Measurements from ENCODE around the gene ANXA3. TPM values are rescaled to one million over a fixed set of nuclear protein-coding genes. Genes with fewer than 3 reads are reported as not detected.

Gene ANXA3
- total RNA-seq, 4 donors from 2014 or later: 45.7 to 84.9 (median 61.1) TPM

DNA sequence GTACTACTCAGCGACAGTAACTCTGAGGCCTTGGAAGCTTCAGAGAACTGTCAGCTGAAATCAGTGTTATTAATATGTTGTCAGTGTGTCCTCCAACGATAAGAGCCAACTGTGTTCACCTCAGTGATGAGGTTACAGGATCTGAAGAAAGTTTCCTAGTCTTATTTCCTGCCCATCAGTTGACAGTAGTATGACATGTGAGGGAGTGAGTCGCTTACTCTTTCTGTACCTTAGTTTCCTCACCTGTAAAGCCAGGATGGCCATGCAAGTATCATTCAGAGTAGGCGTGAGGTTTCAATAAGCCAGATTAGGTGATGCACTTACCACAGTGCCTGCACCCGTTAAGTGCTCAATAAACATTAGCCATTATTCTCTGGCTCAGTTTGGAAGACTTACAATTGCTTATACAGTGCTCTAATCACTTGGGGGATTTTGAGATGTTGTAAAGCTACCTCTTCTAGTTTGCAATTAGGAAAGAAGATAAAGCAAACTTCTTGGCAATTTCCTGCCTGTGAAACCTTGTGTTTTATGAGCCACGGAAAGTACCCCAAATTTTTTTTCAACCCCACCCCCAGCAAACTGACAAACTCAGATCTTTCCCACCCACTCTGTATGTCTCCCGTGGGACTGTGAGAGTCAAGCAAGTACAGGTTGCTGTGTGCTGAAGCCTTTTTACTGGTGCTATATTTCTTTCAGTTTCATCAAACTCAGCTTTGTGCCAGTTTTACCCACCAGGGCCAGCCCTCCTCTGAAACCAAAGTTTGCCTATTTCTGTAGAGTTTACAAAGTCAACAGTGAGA lies 62.2 kb downstream of the ANXA3 start:
- WGBS, 2 donors: 49 to 67% methylated on average over 7 of the region's 7 CpGs
- Histone ChIP-seq H3K27ac (no peak overlapping the region), H3K36me3 (no peaks in the 10 kb centered on the region), H3K4me1 (peaks cover 0 to 11% (median 0%) of the 10 kb centered on the region in 3 donors), H3K4me3 (no peak overlapping the region), H3K9me3 (no peaks in the 10 kb centered on the region), H3K27me3 (no peaks in the 10 kb centered on the region)
- intact Hi-C loops (cut with DNase I): loop anchor here (5.0 kb wide), 1 partner anchor 254 kb away; no protein-coding TSS in a partner anchor
- TF ChIP-seq, protein P1, sequence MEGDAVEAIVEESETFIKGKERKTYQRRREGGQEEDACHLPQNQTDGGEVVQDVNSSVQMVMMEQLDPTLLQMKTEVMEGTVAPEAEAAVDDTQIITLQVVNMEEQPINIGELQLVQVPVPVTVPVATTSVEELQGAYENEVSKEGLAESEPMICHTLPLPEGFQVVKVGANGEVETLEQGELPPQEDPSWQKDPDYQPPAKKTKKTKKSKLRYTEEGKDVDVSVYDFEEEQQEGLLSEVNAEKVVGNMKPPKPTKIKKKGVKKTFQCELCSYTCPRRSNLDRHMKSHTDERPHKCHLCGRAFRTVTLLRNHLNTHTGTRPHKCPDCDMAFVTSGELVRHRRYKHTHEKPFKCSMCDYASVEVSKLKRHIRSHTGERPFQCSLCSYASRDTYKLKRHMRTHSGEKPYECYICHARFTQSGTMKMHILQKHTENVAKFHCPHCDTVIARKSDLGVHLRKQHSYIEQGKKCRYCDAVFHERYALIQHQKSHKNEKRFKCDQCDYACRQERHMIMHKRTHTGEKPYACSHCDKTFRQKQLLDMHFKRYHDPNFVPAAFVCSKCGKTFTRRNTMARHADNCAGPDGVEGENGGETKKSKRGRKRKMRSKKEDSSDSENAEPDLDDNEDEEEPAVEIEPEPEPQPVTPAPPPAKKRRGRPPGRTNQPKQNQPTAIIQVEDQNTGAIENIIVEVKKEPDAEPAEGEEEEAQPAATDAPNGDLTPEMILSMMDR (IDR thresholded peaks at IDR 0.05): no peak
- no peak for TF ChIP-seq POLR2A (IDR thresholded peaks at IDR 0.05)
- DNase-seq: no peak

DNA sequence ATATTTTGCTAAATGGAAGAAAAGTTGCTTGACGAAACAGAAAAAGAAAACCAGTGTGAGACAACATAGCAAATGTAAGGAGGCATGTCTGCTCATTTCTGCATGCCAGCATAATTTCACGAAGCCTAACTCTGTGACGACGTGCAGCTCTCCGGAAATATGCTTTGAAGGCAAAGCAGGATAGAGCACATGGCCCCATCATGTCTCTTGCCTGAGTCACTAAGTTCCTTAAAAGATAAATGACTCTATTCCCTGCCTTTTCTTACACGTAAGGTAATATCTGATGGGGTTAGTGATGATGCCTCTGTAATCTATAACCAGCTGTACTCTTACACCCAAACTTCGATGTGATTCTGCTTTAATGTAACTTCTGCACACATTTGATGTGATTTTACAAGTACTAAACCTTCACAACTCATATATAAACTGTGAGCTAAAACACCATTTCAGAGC lies 64.5 kb downstream of the ANXA3 start:
- no peaks in the 10 kb centered on the region for H3K27me3 ChIP-seq
- no peaks in the 10 kb centered on the region for H3K9me3 ChIP-seq
- intact Hi-C loops (cut with DNase I): no loop called here
- no peak overlapping the region for H3K27ac ChIP-seq
- TF ChIP-seq, protein P1 (IDR thresholded peaks at IDR 0.05): no peak
- TF ChIP-seq POLR2A (IDR thresholded peaks at IDR 0.05): no peak
- WGBS, 2 donors: 59 to 77% methylated on average over 7 of the region's 7 CpGs
- peaks cover 0 to 11% (median 0%) of the 10 kb centered on the region in 3 donors for H3K4me1 ChIP-seq
- no peak for DNase-seq
- H3K36me3 ChIP-seq: no peaks in the 10 kb centered on the region
- no peak overlapping the region for H3K4me3 ChIP-seq

DNA sequence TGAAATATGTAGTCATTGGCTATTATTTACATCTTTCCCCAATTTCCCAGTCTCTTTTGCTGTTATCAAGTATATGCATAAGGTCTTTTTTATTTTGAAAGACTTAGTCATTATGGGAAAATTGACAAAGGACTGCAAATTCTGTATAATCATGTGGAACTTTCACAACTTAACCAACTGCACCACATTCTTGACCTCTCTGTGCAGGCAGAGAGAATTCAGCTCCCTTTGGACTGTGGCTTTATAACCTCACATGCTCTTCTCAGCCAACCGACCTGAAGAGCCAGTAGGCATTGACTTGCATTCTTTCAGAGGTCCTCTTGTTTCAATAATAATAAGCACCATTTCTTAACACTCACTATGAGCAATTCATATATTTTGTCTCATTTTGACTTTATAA lies 66.9 kb downstream of the ANXA3 start:
- no peak overlapping the region for H3K27ac ChIP-seq
- no peaks in the 10 kb centered on the region for H3K9me3 ChIP-seq
- TF ChIP-seq, protein P1 (IDR thresholded peaks at IDR 0.05): no peak
- TF ChIP-seq POLR2A (IDR thresholded peaks at IDR 0.05): no peak
- 54 to 79% methylated on average over 1 of the region's 1 CpG for WGBS, 2 donors
- no peaks in the 10 kb centered on the region for H3K27me3 ChIP-seq
- H3K36me3 ChIP-seq: no peaks in the 10 kb centered on the region
- DNase-seq: no peak
- intact Hi-C loops (cut with DNase I): no loop called here
- no peak overlapping the region for H3K4me3 ChIP-seq
- peaks cover 0 to 4% (median 0%) of the 10 kb centered on the region in 3 donors for H3K4me1 ChIP-seq

DNA sequence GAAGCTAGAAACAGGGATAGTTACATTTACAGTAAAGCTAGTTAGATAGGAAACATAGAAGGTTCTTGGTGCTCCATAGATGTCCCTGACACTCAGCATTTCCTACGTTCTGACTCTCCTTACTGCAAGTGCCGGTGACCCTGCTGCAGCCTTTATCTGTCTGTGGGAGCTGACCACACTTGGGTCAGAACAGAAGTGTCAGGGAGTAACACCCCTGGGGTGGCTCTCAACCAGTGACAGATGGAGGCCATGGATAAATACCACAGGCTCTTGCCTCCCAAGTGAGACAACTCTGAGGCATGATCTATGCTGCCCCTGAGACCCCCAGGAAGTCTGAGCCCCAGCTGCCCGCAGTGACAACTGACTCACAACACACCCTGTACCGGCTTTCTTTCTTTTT lies 69.8 kb downstream of the ANXA3 start:
- Histone ChIP-seq H3K36me3 (no peaks in the 10 kb centered on the region), H3K9me3 (no peaks in the 10 kb centered on the region), H3K4me3 (no peak overlapping the region), H3K27ac (no peak overlapping the region), H3K27me3 (no peaks in the 10 kb centered on the region), H3K4me1 (peaks cover 0 to 16% (median 0%) of the 10 kb centered on the region in 3 donors)
- intact Hi-C loops (cut with DNase I): no loop called here
- TF ChIP-seq, protein P1 (IDR thresholded peaks at IDR 0.05): no peak
- TF ChIP-seq POLR2A (IDR thresholded peaks at IDR 0.05): no peak
- no peak for DNase-seq
- 78 to 82% methylated on average over 4 of the region's 4 CpGs for WGBS, 2 donors

DNA sequence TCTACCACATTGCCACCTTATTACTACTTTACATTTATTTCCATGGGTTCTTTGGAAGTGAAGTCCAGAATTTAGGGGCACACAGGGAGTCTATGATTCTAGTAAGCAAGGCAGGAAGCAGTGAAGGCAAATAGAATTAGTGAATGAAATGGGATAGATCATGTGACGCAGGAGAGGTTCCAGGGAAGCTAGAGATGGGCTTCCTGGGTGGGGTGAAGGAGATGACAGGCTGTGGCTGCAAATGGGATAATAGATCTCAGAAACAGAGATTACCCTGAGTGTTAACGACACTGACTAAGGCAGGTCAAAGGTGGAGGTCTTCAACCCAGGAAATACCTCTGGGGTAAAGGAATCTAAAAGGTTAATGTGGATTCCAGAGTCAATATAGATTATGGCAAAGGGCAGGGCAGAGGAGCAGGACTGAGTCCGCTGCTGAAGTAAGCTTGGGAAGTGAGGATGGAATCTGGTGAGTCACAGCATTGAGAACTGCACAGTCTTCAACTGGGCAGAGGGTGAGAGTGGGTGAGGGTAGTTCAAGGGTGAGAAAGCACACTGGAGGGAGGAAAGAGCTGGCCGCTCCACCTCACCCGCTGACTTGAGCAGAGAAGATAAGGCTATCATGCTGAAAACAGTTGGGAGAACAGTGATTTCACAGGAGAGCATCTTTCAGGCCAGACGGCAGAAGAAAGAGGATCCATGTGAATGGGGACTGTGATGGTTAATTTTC lies 70.8 kb downstream of the ANXA3 start:
- DNase-seq: no peak
- intact Hi-C loops (cut with DNase I): no loop called here
- no peak overlapping the region for H3K4me3 ChIP-seq
- H3K9me3 ChIP-seq: no peaks in the 10 kb centered on the region
- 73 to 80% methylated on average over 6 of the region's 6 CpGs for WGBS, 2 donors
- H3K27ac ChIP-seq: no peak overlapping the region
- no peaks in the 10 kb centered on the region for H3K27me3 ChIP-seq
- TF ChIP-seq, protein P1 (IDR thresholded peaks at IDR 0.05): no peak
- no peak for TF ChIP-seq POLR2A (IDR thresholded peaks at IDR 0.05)
- H3K4me1 ChIP-seq: peaks cover 0 to 26% (median 5%) of the 10 kb centered on the region in 3 donors
- no peaks in the 10 kb centered on the region for H3K36me3 ChIP-seq

Measured in esophagus squamous epithelium (tissue), 5 donors.